ENCODE data around the gene IDI2. TPM values are rescaled to one million over a fixed set of nuclear protein-coding genes. Genes with fewer than 3 reads are reported as not detected.

IDI2 gene
- total and polyA plus RNA-seq, 7 experiments from 2014 or later, result not detected

- Mint-ChIP-seq H3K9me3 (no peaks in the 10 kb centered on the region), H3K4me3 (no peak overlapping the region), H3K36me3 (peaks cover under 1 to 24% (median 1%) of the 10 kb centered on the region in 5 donors), H3K27ac (no peak overlapping the region), H3K4me1 (peaks cover 0 to 3% (median 0%) of the 10 kb centered on the region in 7 donors), H3K27me3 (no peaks in the 10 kb centered on the region)
- no peaks in the 10 kb centered on the region for H3K4me1 ChIP-seq (ENCODE audit: control insufficient read depth in 2 of 2, insufficient read depth in 2 of 2, low read length in 2 of 2)
- no peaks in the 10 kb centered on the region for H3K9me3 ChIP-seq (ENCODE audit: control insufficient read depth in 2 of 3, low read length in 3 of 3)
- intact Hi-C loops (cut with micrococcal nuclease), result no loop called here
- ATAC-seq (no peak), DNase-seq (no peak)
- ChIA-PET POLR2A (no interaction called here), CTCF (no interaction called here)
- H3K27me3 ChIP-seq (ENCODE audit: control insufficient read depth in 2 of 2, insufficient read depth in 2 of 2, low read length in 2 of 2), result no peaks in the 10 kb centered on the region
- no peak overlapping the region for H3K4me3 ChIP-seq (ENCODE audit: low read length)
- peaks cover 0 to 5% (median 0%) of the 10 kb centered on the region in 3 experiments for H3K36me3 ChIP-seq (ENCODE audit: control insufficient read depth in 2 of 3, insufficient read depth in 3 of 3, low read length in 3 of 3)
- no peak overlapping the region for H3K27ac ChIP-seq (ENCODE audit: low read depth, low read length)
These were observed 1.6 kb downstream of the IDI2 start for GRCh38 chr10:1024103-1024502.

DNA sequence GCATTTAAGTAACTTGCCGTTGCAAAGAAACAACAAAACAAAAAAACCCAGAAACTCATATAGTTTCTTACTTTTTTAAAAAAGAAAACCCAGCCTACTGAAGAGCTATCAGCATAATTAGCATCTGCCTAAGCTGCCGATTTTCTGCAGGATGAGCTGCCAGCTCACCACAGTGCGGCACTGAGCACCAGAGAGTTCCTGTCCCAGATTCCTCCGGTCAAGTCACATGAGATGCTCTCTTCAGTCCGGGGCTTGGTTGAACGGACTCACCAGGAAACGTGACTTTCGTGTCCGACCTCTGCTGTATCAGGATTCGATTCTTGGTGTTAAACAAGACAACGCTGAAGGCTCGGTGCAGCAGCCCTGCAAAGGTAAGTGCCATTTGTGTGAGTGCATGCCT, 3.2 kb downstream of the IDI2 start:
- POLR2A ChIA-PET, result no interaction called here
- no peaks in the 10 kb centered on the region for H3K9me3 Mint-ChIP-seq

DNA sequence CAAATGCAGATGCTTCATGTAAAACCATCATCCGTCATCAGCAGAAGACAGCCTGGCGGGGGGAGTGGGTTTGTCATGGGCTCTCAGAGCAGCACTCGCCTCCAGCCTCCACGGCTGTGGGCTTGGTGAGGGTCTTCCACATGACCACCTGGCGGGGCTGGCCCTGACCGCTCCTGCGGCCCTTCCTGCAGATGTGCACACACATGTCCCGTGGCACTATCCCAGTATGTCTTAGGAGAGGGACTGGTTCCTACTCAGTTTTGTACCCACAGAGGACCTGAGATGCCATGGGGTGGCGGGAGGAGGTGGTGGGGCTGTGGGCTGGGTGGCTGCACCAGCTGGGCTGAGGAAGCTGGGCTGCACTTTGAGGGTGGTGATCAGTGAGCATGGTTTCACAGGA, 4.7 kb downstream of the IDI2 start:
- POLR2A ChIA-PET, result no interaction called here
- Histone ChIP-seq H3K27ac (ENCODE audit: low read depth, low read length) (no peak overlapping the region), H3K9me3 (ENCODE audit: control insufficient read depth in 2 of 3, low read length in 3 of 3) (no peaks in the 10 kb centered on the region), H3K27me3 (ENCODE audit: control insufficient read depth in 2 of 2, insufficient read depth in 2 of 2, low read length in 2 of 2) (no peaks in the 10 kb centered on the region), H3K4me3 (ENCODE audit: low read length) (no peak overlapping the region), H3K36me3 (ENCODE audit: control insufficient read depth in 2 of 3, insufficient read depth in 3 of 3, low read length in 3 of 3) (peaks cover 10 to 31% (median 12%) of the 10 kb centered on the region in 3 experiments), H3K4me1 (ENCODE audit: control insufficient read depth in 2 of 2, insufficient read depth in 2 of 2, low read length in 2 of 2) (no peaks in the 10 kb centered on the region)
- CTCF ChIA-PET, result no interaction called here
- ATAC-seq, result no peak
- Mint-ChIP-seq H3K4me3 (no peak overlapping the region), H3K36me3 (peaks cover 6 to 50% (median 14%) of the 10 kb centered on the region in 5 donors), H3K27ac (no peak overlapping the region), H3K9me3 (no peaks in the 10 kb centered on the region), H3K27me3 (no peaks in the 10 kb centered on the region), H3K4me1 (no peaks in the 10 kb centered on the region)
- no peak for DNase-seq
- intact Hi-C loops (cut with micrococcal nuclease), result no loop called here

More for the DNA sequence above, 3.2 kb downstream of the IDI2 start:
- H3K27me3 ChIP-seq (ENCODE audit: control insufficient read depth in 2 of 2, insufficient read depth in 2 of 2, low read length in 2 of 2), result no peaks in the 10 kb centered on the region
- no peak overlapping the region for H3K27ac Mint-ChIP-seq
- ATAC-seq (no peak), DNase-seq (no peak)
- H3K4me1 ChIP-seq (ENCODE audit: control insufficient read depth in 2 of 2, insufficient read depth in 2 of 2, low read length in 2 of 2), result no peaks in the 10 kb centered on the region
- CTCF ChIA-PET, result no interaction called here
- H3K4me3 ChIP-seq (ENCODE audit: low read length), result no peak overlapping the region
- intact Hi-C loops (cut with micrococcal nuclease), result no loop called here
- no peak overlapping the region for H3K27ac ChIP-seq (ENCODE audit: low read depth, low read length)
- H3K27me3 Mint-ChIP-seq, result no peaks in the 10 kb centered on the region
- H3K36me3 ChIP-seq (ENCODE audit: control insufficient read depth in 2 of 3, insufficient read depth in 3 of 3, low read length in 3 of 3), result peaks cover 0 to 17% (median 0%) of the 10 kb centered on the region in 3 experiments
- H3K4me3 Mint-ChIP-seq, result no peak overlapping the region
- peaks cover 0 to 35% (median 9%) of the 10 kb centered on the region in 5 donors for H3K36me3 Mint-ChIP-seq
- no peaks in the 10 kb centered on the region for H3K4me1 Mint-ChIP-seq
- H3K9me3 ChIP-seq (ENCODE audit: control insufficient read depth in 2 of 3, low read length in 3 of 3), result no peaks in the 10 kb centered on the region

DNA sequence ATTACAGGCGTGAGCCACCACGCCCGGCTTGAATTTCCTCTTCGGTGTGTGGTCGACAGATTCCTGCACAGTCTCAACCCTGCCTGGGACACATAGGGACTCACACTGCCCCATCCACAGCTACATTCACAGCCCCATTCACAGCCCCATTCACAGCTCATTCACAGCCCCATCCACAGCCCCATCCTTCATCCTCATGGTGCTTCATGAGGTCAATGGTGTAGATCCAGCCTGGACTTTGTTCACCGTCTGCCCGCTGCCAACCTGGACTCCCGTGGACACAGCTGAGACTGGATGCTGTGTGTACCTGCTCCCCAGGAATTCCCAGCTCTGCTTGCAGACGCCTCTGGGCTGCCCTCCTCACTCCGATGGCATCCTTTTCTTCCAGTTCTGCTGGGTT, 5.2 kb downstream of the IDI2 start:
- Mint-ChIP-seq H3K4me1 (no peaks in the 10 kb centered on the region), H3K27ac (no peak overlapping the region), H3K4me3 (no peak overlapping the region), H3K9me3 (no peaks in the 10 kb centered on the region), H3K36me3 (peaks cover 9 to 53% (median 14%) of the 10 kb centered on the region in 5 donors), H3K27me3 (no peaks in the 10 kb centered on the region)
- DNase-seq (no peak), ATAC-seq (no peak)
- Histone ChIP-seq H3K27me3 (ENCODE audit: control insufficient read depth in 2 of 2, insufficient read depth in 2 of 2, low read length in 2 of 2) (no peaks in the 10 kb centered on the region), H3K4me3 (ENCODE audit: low read length) (no peak overlapping the region), H3K4me1 (ENCODE audit: control insufficient read depth in 2 of 2, insufficient read depth in 2 of 2, low read length in 2 of 2) (no peaks in the 10 kb centered on the region), H3K9me3 (ENCODE audit: control insufficient read depth in 2 of 3, low read length in 3 of 3) (no peaks in the 10 kb centered on the region), H3K27ac (ENCODE audit: low read depth, low read length) (no peak overlapping the region), H3K36me3 (ENCODE audit: control insufficient read depth in 2 of 3, insufficient read depth in 3 of 3, low read length in 3 of 3) (peaks cover 10 to 36% (median 17%) of the 10 kb centered on the region in 3 experiments)
- ChIA-PET POLR2A (no interaction called here), CTCF (no interaction called here)
- intact Hi-C loops (cut with micrococcal nuclease), result no loop called here

GRCh38 chr10:1019362-1019761, 6.3 kb downstream of the IDI2 start:
- H3K27ac ChIP-seq (ENCODE audit: low read depth, low read length), result no peak overlapping the region
- Mint-ChIP-seq H3K4me1 (no peaks in the 10 kb centered on the region), H3K27ac (peak overlapping the region in 3 of 9 donors; percentile 2 to 50 (median 47)), H3K9me3 (no peaks in the 10 kb centered on the region), H3K27me3 (no peaks in the 10 kb centered on the region), H3K36me3 (peaks cover 11 to 46% (median 14%) of the 10 kb centered on the region in 5 donors), H3K4me3 (no peak overlapping the region)
- no peak for DNase-seq
- H3K27me3 ChIP-seq (ENCODE audit: control insufficient read depth in 2 of 2, insufficient read depth in 2 of 2, low read length in 2 of 2), result no peaks in the 10 kb centered on the region
- no peaks in the 10 kb centered on the region for H3K4me1 ChIP-seq (ENCODE audit: control insufficient read depth in 2 of 2, insufficient read depth in 2 of 2, low read length in 2 of 2)
- ATAC-seq, result no peak
- CTCF ChIA-PET, result no interaction called here
- H3K36me3 ChIP-seq (ENCODE audit: control insufficient read depth in 2 of 3, insufficient read depth in 3 of 3, low read length in 3 of 3), result peaks cover 10 to 46% (median 19%) of the 10 kb centered on the region in 3 experiments
- H3K9me3 ChIP-seq (ENCODE audit: control insufficient read depth in 2 of 3, low read length in 3 of 3), result no peaks in the 10 kb centered on the region
- intact Hi-C loops (cut with micrococcal nuclease), result no loop called here
- POLR2A ChIA-PET, result interaction anchor here (0.6 kb wide), 1 partner anchor 29 kb away, joined by 3 read pairs; no protein-coding TSS in a partner anchor
- no peak overlapping the region for H3K4me3 ChIP-seq (ENCODE audit: low read length)

GRCh38 chr10:1015688-1016087, 10.0 kb downstream of the IDI2 start:
- Mint-ChIP-seq H3K4me1 (peaks cover 0 to 8% (median 0%) of the 10 kb centered on the region in 7 donors), H3K27me3 (no peaks in the 10 kb centered on the region), H3K27ac (peak overlapping the region in 2 of 9 donors; percentile 38 to 47), H3K4me3 (no peak overlapping the region), H3K9me3 (no peaks in the 10 kb centered on the region), H3K36me3 (peaks cover 16 to 75% (median 31%) of the 10 kb centered on the region in 5 donors)
- ChIA-PET POLR2A (no interaction called here), CTCF (no interaction called here)
- Histone ChIP-seq H3K4me3 (ENCODE audit: low read length) (no peak overlapping the region), H3K27me3 (ENCODE audit: control insufficient read depth in 2 of 2, insufficient read depth in 2 of 2, low read length in 2 of 2) (no peaks in the 10 kb centered on the region), H3K4me1 (ENCODE audit: control insufficient read depth in 2 of 2, insufficient read depth in 2 of 2, low read length in 2 of 2) (no peaks in the 10 kb centered on the region), H3K27ac (ENCODE audit: low read depth, low read length) (no peak overlapping the region), H3K9me3 (ENCODE audit: control insufficient read depth in 2 of 3, low read length in 3 of 3) (no peaks in the 10 kb centered on the region), H3K36me3 (ENCODE audit: control insufficient read depth in 2 of 3, insufficient read depth in 3 of 3, low read length in 3 of 3) (peaks cover 16 to 77% (median 33%) of the 10 kb centered on the region in 3 experiments)
- DNase-seq (no peak), ATAC-seq (no peak)
- intact Hi-C loops (cut with micrococcal nuclease), result no loop called here

DNA sequence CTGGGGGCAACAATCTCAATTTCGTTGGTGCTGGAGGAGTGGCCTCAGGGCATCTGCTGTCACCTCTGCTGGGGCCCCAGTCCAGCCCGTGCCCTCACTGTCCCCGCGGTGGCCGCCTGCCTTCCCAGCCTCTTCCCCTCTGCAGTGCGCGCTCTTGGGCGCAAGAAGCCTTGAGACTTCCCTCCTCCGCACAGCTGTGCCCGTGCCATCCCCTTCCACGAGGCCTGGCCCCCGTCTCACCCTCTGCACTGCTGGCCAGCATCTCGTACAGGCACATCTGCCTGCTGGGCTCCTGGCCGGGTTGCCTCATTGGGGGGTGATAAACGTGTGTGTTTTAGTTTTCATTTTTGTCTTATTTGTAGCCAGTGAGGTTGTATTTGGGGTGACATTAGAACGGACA, 14.0 kb downstream of the IDI2 start:
- Histone ChIP-seq H3K9me3 (ENCODE audit: control insufficient read depth in 2 of 3, low read length in 3 of 3) (no peaks in the 10 kb centered on the region), H3K27ac (ENCODE audit: low read depth, low read length) (no peak overlapping the region), H3K36me3 (ENCODE audit: control insufficient read depth in 2 of 3, insufficient read depth in 3 of 3, low read length in 3 of 3) (peaks cover 9 to 92% (median 42%) of the 10 kb centered on the region in 3 experiments), H3K4me1 (ENCODE audit: control insufficient read depth in 2 of 2, insufficient read depth in 2 of 2, low read length in 2 of 2) (no peaks in the 10 kb centered on the region), H3K27me3 (ENCODE audit: control insufficient read depth in 2 of 2, insufficient read depth in 2 of 2, low read length in 2 of 2) (no peaks in the 10 kb centered on the region), H3K4me3 (ENCODE audit: low read length) (no peak overlapping the region)
- peaks cover 0 to 20% (median 0%) of the 10 kb centered on the region in 7 donors for H3K4me1 Mint-ChIP-seq
- ATAC-seq (no peak), DNase-seq (no peak)
- peak overlapping the region in 3 of 9 donors; percentile 13 to 52 (median 48) for H3K27ac Mint-ChIP-seq
- ChIA-PET POLR2A (no interaction called here), CTCF (no interaction called here)
- peaks cover 15 to 66% (median 41%) of the 10 kb centered on the region in 5 donors for H3K36me3 Mint-ChIP-seq
- no peaks in the 10 kb centered on the region for H3K27me3 Mint-ChIP-seq
- H3K9me3 Mint-ChIP-seq, result no peaks in the 10 kb centered on the region
- no peak overlapping the region for H3K4me3 Mint-ChIP-seq
- intact Hi-C loops (cut with micrococcal nuclease), result no loop called here

Measured in naive thymus-derived CD4-positive, alpha-beta T cell (primary cell).